Hematopoietic multipotent progenitor cell treated with erythropoietin and hydrocortisone succinate and interleukin-3 and kit ligand, for 15 days (in vitro differentiated cells): ENCODE data around the gene WDR45.

Source experiments
- DNase-seq: peaks from one replicate; pipeline ENCODE4 v3.0.0-alpha.2; 2015; ENCODE audit warnings: low spot score

The WDR45 gene

DNA sequence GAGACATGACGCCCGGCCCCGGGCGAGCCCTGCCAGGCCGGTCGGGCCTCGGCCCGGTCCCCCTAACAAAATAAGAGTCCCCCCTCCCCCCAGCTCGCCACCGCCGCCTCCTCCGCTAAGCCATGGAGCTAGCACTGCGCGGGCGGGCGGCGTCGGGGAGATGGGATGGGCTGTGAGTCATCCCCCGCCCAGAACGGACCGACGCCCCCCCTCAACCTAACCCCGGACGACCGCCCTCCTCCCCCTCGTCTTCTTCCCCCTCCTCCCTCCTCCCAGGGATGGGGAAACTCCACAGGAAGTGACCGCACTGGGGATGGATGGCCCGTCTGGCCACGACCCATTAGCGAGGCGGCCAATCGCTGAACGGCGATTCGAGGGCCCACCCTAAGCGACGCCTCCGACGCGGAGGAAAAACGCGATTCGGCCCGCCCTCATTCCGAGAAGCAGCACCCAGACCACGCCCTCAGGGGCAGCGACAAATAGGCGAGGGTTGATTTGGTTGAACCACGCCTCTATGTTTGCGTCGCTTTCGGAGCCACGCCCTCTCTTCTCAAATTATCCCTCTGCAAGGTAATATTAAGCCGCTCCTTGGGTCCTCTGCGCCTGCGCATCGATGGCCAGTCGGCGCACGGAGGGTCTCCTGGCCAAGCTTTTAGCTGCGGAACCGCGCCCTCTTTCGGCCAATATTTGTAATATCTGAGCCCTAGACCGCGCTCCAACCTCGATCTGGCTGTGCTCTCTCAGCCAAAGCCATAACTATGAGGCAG lies 36.3 kb downstream of the WDR45 start, which contains the start of gene TFE3:
Gene TFE3, minus strand, starts transcription at position 138 of the 767 bp plus-strand sequence. Its CDS starts 131 bp downstream, at position 7.
- peak; percentile 98 for DNase-seq

DNA sequence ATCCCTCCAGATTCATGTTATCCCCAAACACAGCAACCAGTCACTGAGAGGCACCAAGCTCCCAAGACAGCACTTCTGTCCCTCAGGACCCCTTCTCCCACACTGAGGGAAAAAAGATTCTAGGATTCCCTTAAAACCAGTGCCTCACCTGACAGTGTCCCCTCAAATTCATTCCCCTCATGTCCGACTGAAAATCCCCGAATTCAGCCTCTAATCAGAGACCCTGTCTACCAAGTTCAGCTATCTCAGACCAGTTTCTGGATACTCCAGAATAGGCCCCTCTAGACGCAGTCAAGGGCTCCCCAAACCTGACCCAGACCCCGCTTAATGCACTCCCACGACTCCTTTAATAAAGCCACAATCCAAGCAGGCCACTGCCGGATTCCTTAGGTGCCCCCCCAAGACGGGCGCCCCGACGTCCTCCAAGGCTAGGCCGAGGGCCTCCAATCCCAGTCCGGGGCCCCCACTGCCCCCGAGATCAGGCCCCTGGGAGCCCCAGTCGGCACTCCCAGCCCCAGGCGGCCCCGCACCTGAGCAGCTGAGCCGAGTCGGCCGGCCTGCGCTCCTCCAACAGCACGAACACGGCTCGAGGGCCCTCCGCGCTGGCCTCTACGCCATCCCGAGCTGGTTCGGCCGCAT lies 37.0 kb downstream of the WDR45 start:
- DNase-seq, result peak; percentile 9

DNA sequence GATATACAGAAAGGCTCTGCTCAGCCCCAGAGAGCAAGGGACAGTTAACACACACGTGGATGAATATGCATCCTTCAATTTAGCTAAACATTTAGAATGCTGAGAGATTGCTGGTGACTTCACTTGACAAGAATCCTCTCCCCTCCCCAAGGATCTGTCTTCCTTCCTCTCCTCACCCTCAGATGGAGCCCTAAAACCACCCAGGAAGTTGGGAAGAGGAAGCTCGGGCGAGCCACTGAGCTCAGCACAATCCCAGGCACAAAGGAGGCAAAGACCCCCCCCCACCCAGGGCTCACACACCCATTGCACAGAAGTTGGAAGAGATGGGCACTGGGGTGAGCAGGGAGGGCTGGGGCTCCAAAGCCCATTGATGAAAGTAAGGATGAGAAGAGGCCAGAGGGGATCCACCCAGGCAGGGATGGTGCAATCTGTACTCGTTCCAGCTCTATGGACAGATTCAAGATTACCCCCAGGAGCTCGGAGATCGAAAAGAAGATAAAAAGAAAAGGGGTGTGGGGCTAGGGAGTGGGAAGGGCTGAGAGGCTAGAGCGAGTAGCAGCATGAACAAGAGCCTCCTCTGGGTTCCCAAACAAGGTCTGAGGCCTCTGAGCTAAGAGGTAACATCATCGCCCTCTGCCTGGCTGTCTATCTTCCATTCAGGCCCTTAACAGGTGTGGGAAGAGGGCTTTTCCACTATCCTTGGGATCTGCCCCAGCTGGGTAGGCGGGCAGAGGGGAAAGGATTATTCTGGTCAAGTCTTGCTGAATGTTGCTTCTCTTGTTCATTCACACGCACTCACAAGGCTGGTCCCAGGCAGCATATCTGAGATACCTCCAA lies 37.7 kb downstream of the WDR45 start:
- peak; percentile 6 for DNase-seq

DNA sequence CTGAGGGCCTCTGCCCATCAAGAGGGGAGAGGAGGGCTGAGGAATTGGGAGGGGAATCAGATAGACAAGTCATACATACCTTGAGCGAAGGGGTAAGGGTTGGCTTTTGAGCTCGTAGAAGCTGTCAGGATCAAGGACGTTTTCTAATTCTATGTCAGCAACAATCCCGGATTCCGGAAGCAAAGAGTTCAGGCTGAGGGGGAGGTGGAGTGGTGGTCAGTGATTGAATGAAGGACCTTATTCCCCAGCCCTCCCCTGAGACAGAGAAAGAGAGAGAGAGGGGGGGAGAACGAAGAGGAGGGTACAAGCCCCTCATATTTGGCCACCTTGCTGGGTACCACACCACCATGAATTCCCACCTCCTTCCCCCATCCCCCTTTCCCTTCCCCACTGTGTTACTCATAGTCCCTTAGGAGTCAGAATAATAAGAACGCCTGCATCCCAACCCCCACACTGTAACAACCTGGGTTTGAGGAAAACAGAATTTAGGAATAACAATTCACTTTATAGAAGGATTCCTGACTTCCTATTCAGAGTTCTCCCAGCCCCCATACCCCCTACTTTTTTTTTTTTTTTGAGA lies 39.2 kb downstream of the WDR45 start:
- no peak for DNase-seq

DNA sequence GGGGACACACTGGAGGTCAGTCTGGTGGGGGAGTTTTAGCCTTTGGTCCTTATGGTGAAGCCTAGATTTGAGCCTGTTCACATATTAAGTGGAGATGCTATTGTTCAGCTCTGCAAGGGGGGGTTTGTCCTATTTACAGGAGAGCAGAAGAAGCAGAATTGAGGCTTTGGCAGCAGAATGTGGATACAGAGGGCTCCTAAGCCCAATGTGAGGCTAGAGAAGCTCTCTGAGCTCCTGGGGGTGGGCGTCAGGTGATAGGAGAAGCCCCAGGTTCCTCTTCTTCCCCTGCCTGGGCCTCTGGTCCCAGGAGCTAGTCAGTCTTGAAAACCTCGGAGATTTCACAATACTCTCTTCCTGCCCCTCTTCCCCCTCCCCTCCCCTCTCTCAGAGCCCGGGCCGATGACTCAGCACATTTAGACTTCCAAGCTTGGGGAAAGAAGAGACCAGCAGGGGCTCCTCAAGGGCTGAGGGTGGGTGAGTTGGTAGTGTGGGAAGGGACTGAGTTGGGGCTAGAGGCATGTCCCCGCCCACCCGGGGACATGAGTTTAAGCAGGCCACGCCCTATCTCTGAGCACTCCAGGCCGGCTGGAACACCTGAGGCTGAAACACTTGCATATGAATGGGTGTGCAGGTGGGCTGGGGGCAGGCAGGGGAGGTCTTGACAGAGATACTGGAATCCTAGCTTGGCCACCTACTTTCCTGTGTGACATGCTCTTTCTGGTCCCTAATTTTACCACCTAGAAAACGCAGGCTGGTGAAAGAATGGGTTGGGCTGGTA lies 39.9 kb downstream of the WDR45 start:
- DNase-seq, result peak; percentile 58

DNA sequence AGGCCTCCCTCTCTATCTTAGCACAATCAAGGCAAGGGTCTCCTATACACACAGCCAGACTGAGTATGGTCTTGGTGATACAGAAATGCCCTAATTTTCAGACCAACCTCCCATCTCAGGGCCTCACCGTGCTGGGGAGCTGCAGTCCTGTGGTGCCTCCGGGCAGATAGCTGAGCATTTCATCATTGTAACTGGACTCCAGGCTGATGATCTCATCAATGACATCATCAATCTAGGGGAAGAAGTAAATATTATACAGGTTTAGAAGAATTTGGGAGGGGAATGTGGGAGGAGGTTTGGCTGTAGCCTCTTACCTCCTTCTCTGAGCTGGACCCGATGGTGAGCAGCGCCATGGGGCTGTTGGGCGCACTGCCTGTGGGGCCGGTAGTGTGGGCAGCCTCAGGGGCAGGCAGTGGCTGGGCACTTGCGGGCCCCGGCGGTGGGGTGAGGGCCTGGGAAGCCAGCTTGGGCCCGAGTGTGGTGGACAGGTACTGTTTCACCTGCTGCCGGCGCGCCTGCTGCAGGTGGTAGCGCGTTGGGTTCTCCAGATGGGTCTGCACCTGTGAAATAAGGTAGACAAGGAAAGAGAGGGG lies 41.7 kb downstream of the WDR45 start:
- no peak for DNase-seq

DNA sequence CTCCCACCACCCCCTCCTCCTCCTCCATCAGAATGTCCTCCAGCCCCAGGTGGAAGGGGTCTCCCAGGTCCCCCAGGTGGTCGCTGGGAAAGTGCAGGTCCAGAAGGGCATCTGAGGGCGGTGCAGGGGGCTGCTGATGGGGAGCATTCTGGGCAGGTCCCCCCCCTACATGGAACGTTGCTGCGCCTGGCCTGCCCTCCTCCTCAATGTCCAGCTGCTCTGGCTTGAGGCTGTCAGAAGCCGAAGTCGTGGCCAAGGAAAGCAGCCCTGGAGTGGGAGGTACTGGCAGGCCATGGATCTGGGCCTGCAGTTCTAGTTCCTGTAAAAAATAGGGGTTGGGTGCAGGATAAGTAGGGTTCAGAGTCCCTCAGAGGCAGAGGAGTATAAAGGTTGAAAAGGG lies 49.4 kb downstream of the WDR45 start:
- DNase-seq, result no peak

DNA sequence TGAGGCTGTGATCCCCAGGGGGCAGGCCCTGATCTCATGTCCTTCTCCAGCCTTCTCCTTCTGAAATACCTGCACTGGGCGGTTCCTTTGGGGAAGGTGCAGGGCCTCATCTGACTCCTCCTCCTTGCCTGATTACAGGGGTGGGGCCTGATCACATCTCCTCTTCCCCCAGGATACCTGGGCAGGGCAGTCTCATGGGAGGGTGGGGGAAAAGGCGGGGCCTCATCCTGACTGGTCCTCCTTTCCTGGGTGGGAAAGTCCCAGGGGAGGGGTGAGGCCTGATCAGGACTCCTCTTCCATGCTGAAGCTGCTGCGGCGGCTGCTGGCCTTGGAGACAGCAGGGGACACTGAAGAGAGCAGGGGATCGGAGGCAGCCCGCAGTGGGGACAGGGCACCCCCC lies 49.8 kb downstream of the WDR45 start:
- no peak for DNase-seq
